ENCODE data around the gene CDK5.
A peak's percentile ranks its signal among the peaks of the same experiment; 100 is the strongest.
"Not testable (repeated sequence)": the region's sequence is repeated elsewhere in the genome, so short reads cannot be mapped to it uniquely, and the experiment has no call there.

Gene CDK5

GRCh38 chr7:151032936-151033863 is 24.5 kb downstream of the CDK5 start:
- DNase-seq, result no peak

- DNase-seq, result no peak
These were observed 26.7 kb downstream of the CDK5 start for GRCh38 chr7:151031011-151031410.

GRCh38 chr7:151028948-151029501 is 28.7 kb downstream of the CDK5 start:
- no peak for DNase-seq

GRCh38 chr7:151028131-151028947 is 29.4 kb downstream of the CDK5 start, which contains the start of gene ABCB8:
Gene ABCB8, plus strand, starts transcription at chr7:151028450. Its CDS starts 66 bp downstream, at chr7:151028516.
- DNase-seq, result peak; percentile 96

GRCh38 chr7:151027728-151028130 is 30.0 kb downstream of the CDK5 start:
- DNase-seq, result not testable (repeated sequence)

GRCh38 chr7:151026771-151027727 is 30.6 kb downstream of the CDK5 start:
- not testable (repeated sequence) for DNase-seq

- no peak for DNase-seq
These were observed 31.6 kb downstream of the CDK5 start for GRCh38 chr7:151025924-151026671.

GRCh38 chr7:151024435-151025056 is 33.2 kb downstream of the CDK5 start, which contains the start of gene ATG9B:
Gene ATG9B, minus strand, starts transcription at chr7:151024494. Its CDS starts 71 bp downstream, at chr7:151024423.
- DNase-seq, result no peak

GRCh38 chr7:151023232-151023631 is 34.5 kb downstream of the CDK5 start:
- DNase-seq, result no peak

- no peak for DNase-seq
These were observed 37.5 kb downstream of the CDK5 start for GRCh38 chr7:151020231-151020630.

GRCh38 chr7:151019130-151019447 is 38.6 kb downstream of the CDK5 start:
- DNase-seq, result no peak

- DNase-seq, result peak; percentile 70
These were observed 39.1 kb downstream of the CDK5 start for GRCh38 chr7:151018421-151019129.

- DNase-seq, result peak; percentile 96
These were observed 39.7 kb downstream of the CDK5 start for GRCh38 chr7:151017953-151018420.

GRCh38 chr7:151017370-151017952 is 40.2 kb downstream of the CDK5 start:
- no peak for DNase-seq

GRCh38 chr7:151016942-151017341 is 40.8 kb downstream of the CDK5 start:
- no peak for DNase-seq

- DNase-seq, result no peak
These were observed 41.2 kb downstream of the CDK5 start for GRCh38 chr7:151016505-151016904.

- DNase-seq, result no peak
These were observed 41.7 kb downstream of the CDK5 start for GRCh38 chr7:151015967-151016366.

GRCh38 chr7:151014950-151015349 is 42.7 kb downstream of the CDK5 start:
- no peak for DNase-seq

- peak; percentile 92 for DNase-seq
These were observed 43.8 kb downstream of the CDK5 start for GRCh38 chr7:151013733-151014497.

Measured in activated CD8-positive, alpha-beta memory T cell treated with anti-CD3 and anti-CD28 coated beads, Interleukin-2, amount 50 U/mL, for 48 hours (primary cell).